IMR-90 (cell line): ENCODE data around the gene PIK3C3. TPM values are rescaled to one million over a fixed set of nuclear protein-coding genes. Genes with fewer than 3 reads are reported as not detected.

Experiments used
- ATAC-seq: fragments of 200-7000 bp; cut with Tn5 transposase; 2 replicates; pipeline ENCODE4 v1.9.1; 2020; ENCODE audit warnings: low read depth, mild to moderate bottlenecking, moderate library complexity
- BruUV-seq: library from RNA; stranded (reverse); fragments of 400-500 nt; replicated peaks from 2 replicates; lab custom pipeline; 2021; lab: Mats Ljungman, UMichigan
- CTCF ChIA-PET: fragments of 300-600 bp; formaldehyde crosslinking; extraction: SDS; loops from one replicate; lab custom pipeline; 2021; ENCODE audit warnings: antibody characterized with exemption; lab: Yijun Ruan, JAX
- POLR2A ChIA-PET: fragments of 300-600 bp; sonication (Branson Sonifier 250); formaldehyde crosslinking; loops from one replicate; lab custom pipeline; 2022; ENCODE audit warnings: antibody characterized with exemption; ENCODE audit not compliant: unreplicated experiment; lab: Charles Lee
- DNase-seq: peaks from one replicate; pipeline ENCODE4 v3.0.0; 2013
- H2AFZ ChIP-seq: replicated peaks from 2 replicates; pipeline ENCODE3; 2013; ENCODE audit warnings: low read length, mild to moderate bottlenecking; ENCODE audit not compliant: poor library complexity
- H2AK5ac ChIP-seq: 2 replicates; pipeline ENCODE4 v1.6.1; 2013; ENCODE audit warnings: low read depth, low read length, inconsistent platforms
- H2AK9ac ChIP-seq: replicated peaks from 2 replicates; pipeline ENCODE3; 2013; ENCODE audit warnings: mild to moderate bottlenecking, low read depth, low read length, moderate library complexity; ENCODE audit not compliant: poor library complexity
- H2BK120ac ChIP-seq: 2 replicates; pipeline ENCODE4 v1.6.1; 2013; ENCODE audit warnings: low read depth, low read length, inconsistent platforms
- H2BK15ac ChIP-seq: 3 replicates; pipeline ENCODE4 v1.6.1; 2013; ENCODE audit warnings: low read depth, low read length, inconsistent platforms
- H2BK20ac ChIP-seq: 2 replicates; pipeline ENCODE4 v1.6.1; 2013; ENCODE audit warnings: low read depth, mild to moderate bottlenecking, inconsistent platforms, low read length, moderate library complexity
- H2BK5ac ChIP-seq: 2 replicates; pipeline ENCODE4 v1.6.1; 2013; ENCODE audit warnings: mild to moderate bottlenecking, low read depth, low read length, inconsistent platforms; ENCODE audit not compliant: poor library complexity, severe bottlenecking
- H3K14ac ChIP-seq: replicated peaks from 2 replicates; pipeline ENCODE4 v1.6.1; 2013; ENCODE audit warnings: low read depth, low read length, inconsistent platforms
- H3K18ac ChIP-seq: 2 replicates; pipeline ENCODE4 v1.6.1; 2013; ENCODE audit warnings: low read depth, low read length, control low read depth
- H3K23ac ChIP-seq: 2 replicates; pipeline ENCODE4 v1.6.1; 2013; ENCODE audit warnings: low read depth, low read length, inconsistent platforms
- H3K27ac ChIP-seq: 2 replicates; pipeline ENCODE4 v1.5.1; 2013; ENCODE audit warnings: mild to moderate bottlenecking, control low read depth, low read length; ENCODE audit not compliant: insufficient read depth
- H3K27me3 ChIP-seq: 2 replicates; pipeline ENCODE4 v1.6.1; 2013; ENCODE audit warnings: low read length; ENCODE audit not compliant: control insufficient read depth, insufficient read depth
- H3K36me3 ChIP-seq: 2 replicates; pipeline ENCODE4 v1.6.1; 2013; ENCODE audit warnings: low read length, mixed read lengths; ENCODE audit not compliant: control insufficient read depth, insufficient read depth
- H3K4ac ChIP-seq: 2 replicates; pipeline ENCODE4 v1.6.1; 2013; ENCODE audit warnings: low read depth, low read length, inconsistent platforms
- H3K4me1 ChIP-seq: 2 replicates; pipeline ENCODE4 v1.6.1; 2013; ENCODE audit warnings: low read length, mixed read lengths; ENCODE audit not compliant: control insufficient read depth, insufficient read depth
- H3K4me2 ChIP-seq: 2 replicates; pipeline ENCODE4 v1.6.1; 2013; ENCODE audit warnings: low read depth, mild to moderate bottlenecking, control low read depth, low read length, moderate library complexity
- H3K4me3 ChIP-seq: 2 replicates; pipeline ENCODE4 v1.5.1; 2013; ENCODE audit warnings: low read depth, mild to moderate bottlenecking, control low read depth, low read length, moderate library complexity; ENCODE audit not compliant: insufficient read depth
- H3K56ac ChIP-seq: 2 replicates; pipeline ENCODE4 v1.6.1; 2013; ENCODE audit warnings: low read length, inconsistent platforms; ENCODE audit not compliant: insufficient read depth; ENCODE audit errors: extremely low read depth
- H3K79me1 ChIP-seq, 2 experiments: 2 replicates each; pipeline ENCODE4 v1.6.1; 2013; ENCODE audit warnings: low read length in 2 of 2, inconsistent platforms in 1 of 2, low read depth in 1 of 2
- H3K9ac ChIP-seq: 2 replicates; pipeline ENCODE4 v1.6.1; 2013; ENCODE audit warnings: low read depth, low read length, control low read depth
- H3K9me1 ChIP-seq: 2 replicates; pipeline ENCODE4 v1.6.1; 2013; ENCODE audit warnings: low read length, inconsistent platforms; ENCODE audit not compliant: insufficient read depth
- H3K9me3 ChIP-seq: 2 replicates; pipeline ENCODE4 v1.6.1; 2013; ENCODE audit warnings: low read length; ENCODE audit not compliant: control insufficient read depth, insufficient read depth
- H4K20me1 ChIP-seq: 2 replicates; pipeline ENCODE4 v1.6.1; 2013; ENCODE audit warnings: low read length, inconsistent platforms; ENCODE audit not compliant: insufficient read depth
- H4K5ac ChIP-seq: 2 replicates; pipeline ENCODE4 v1.6.1; 2013; ENCODE audit warnings: mild to moderate bottlenecking, low read depth, low read length, control low read depth
- H4K8ac ChIP-seq, 2 experiments: 2 replicates each; pipeline ENCODE4 v1.6.1; 2013; ENCODE audit warnings: low read depth in 2 of 2, low read length in 2 of 2, control low read depth in 1 of 2, inconsistent platforms in 1 of 2
- H4K91ac ChIP-seq: 2 replicates; pipeline ENCODE4 v1.6.1; 2013; ENCODE audit warnings: low read depth, low read length, inconsistent platforms; ENCODE audit not compliant: insufficient read depth
- BHLHE40 ChIP-seq: fragments of 150-350 bp; IDR thresholded peaks from 2 replicates; pipeline ENCODE4 v1.6.1; 2016; ENCODE audit warnings: mild to moderate bottlenecking, low read depth, low read length
- CEBPB ChIP-seq: IDR thresholded peaks from 2 replicates; pipeline ENCODE4 v1.6.1; 2012; ENCODE audit warnings: low read depth, low read length, improper control_type of control experiment
- CHD1 ChIP-seq: IDR thresholded peaks from 2 replicates; pipeline ENCODE4 v1.6.1; 2012; ENCODE audit warnings: low read depth, low read length, improper control_type of control experiment
- CTCF ChIP-seq: conservative IDR thresholded peaks from 2 replicates; pipeline ENCODE4 v1.5.1; 2012; ENCODE audit warnings: mild to moderate bottlenecking, low read depth, low read length, improper control_type of control experiment
- ELK1 ChIP-seq: fragments of 150-350 bp; IDR thresholded peaks from 2 replicates; pipeline ENCODE4 v1.6.1; 2016; ENCODE audit warnings: low read depth, mild to moderate bottlenecking, low read length, moderate library complexity, borderline replicate concordance
- FOS ChIP-seq: fragments of 150-350 bp; IDR thresholded peaks from 2 replicates; pipeline ENCODE4 v1.6.1; 2016; ENCODE audit warnings: low read depth, low read length
- MAFK ChIP-seq: IDR thresholded peaks from 2 replicates; pipeline ENCODE4 v1.6.1; 2012; ENCODE audit warnings: low read depth, low read length, improper control_type of control experiment
- MAZ ChIP-seq: IDR thresholded peaks from 2 replicates; pipeline ENCODE4 v1.6.1; 2012; ENCODE audit warnings: low read depth, mild to moderate bottlenecking, low read length, improper control_type of control experiment, moderate library complexity, borderline replicate concordance
- MXI1 ChIP-seq: IDR thresholded peaks from 2 replicates; pipeline ENCODE4 v1.6.1; 2012; ENCODE audit warnings: low read depth, mild to moderate bottlenecking, low read length, moderate library complexity, borderline replicate concordance
- POLR2A ChIP-seq: IDR thresholded peaks from 2 replicates; pipeline ENCODE4 v1.6.1; 2012; ENCODE audit warnings: mild to moderate bottlenecking, low read depth, low read length
- RAD21 ChIP-seq: IDR thresholded peaks from 2 replicates; pipeline ENCODE4 v1.6.1; 2012; ENCODE audit warnings: low read length, improper control_type of control experiment
- RCOR1 ChIP-seq: IDR thresholded peaks from 2 replicates; pipeline ENCODE4 v1.6.1; 2012; ENCODE audit warnings: mild to moderate bottlenecking, low read length, improper control_type of control experiment; ENCODE audit not compliant: insufficient replicate concordance
- RFX5 ChIP-seq: IDR thresholded peaks from 2 replicates; pipeline ENCODE4 v1.8.0; 2012; ENCODE audit warnings: low read depth, mild to moderate bottlenecking, low read length, moderate library complexity
- SMC3 ChIP-seq: fragments of 150-350 bp; IDR thresholded peaks from 2 replicates; pipeline ENCODE4 v1.6.1; 2016; ENCODE audit warnings: low read depth, mild to moderate bottlenecking, antibody characterized with exemption, low read length, moderate library complexity
- USF2 ChIP-seq: fragments of 150-350 bp; IDR thresholded peaks from 2 replicates; pipeline ENCODE4 v1.6.1; 2017; ENCODE audit warnings: mild to moderate bottlenecking, antibody characterized with exemption, low read length, low read depth
- WGBS, 2 experiments: methylation state at CpG; one replicate each; pipeline versions ENCODE4 v1.1.5 to v1.1.7; 2013; ENCODE audit warnings: missing lambda C conversion rate in 2 of 2; ENCODE audit not compliant: insufficient read length in 1 of 2; ENCODE audit errors: extremely low coverage in 2 of 2; 5-methylcytosine and 5-hydroxymethylcytosine counted together
- dilution Hi-C: fragments of 300-500 bp; cut with HindIII; formaldehyde crosslinking; loops from one replicate; pipeline ENCODE4 v1.14.3; 2018; ENCODE audit warnings: low sequenced_read_pairs; ENCODE audit not compliant: unreplicated experiment
- in situ Hi-C: fragments of 300-500 bp; cut with MboI; formaldehyde crosslinking; loops from 3 replicates; pipeline ENCODE4 v1.14.3; 2019; ENCODE audit warnings: low sequenced_read_pairs, inconsistent platforms, mixed read lengths
- intact Hi-C: fragments of 100-400 bp; cut with micrococcal nuclease; formaldehyde crosslinking; loops from 2 replicates; pipeline ENCODE4 v1.10.0; 2022
- polyA plus RNA-seq, 3 experiments: library from polyadenylated mRNA; depleted of rRNA; stranded (reverse); fragments of >200 nt; gene quantifications; 2 replicates each; pipeline ENCODE4 v1.2.3, GENCODE V29; 2012; ENCODE audit warnings: low replicate concordance in 1 of 3
- total RNA-seq: library from RNA; depleted of rRNA; stranded (reverse); fragments of >200 nt; gene quantifications from 2 replicates; pipeline ENCODE4 v1.2.3, GENCODE V29; 2012

The PIK3C3 gene
- total and polyA plus RNA-seq, 2 of the 4 experiments (the other 2 are of a cell fraction): 41.2 to 57.2 TPM

GRCh38 chr18:42082415-42083234, 127.6 kb downstream of the PIK3C3 start:
- dilution Hi-C loops (no loop called here), intact Hi-C loops (no loop called here), in situ Hi-C loops (no loop called here)
- POLR2A ChIA-PET: no interaction called here
- Histone ChIP-seq H3K79me1 (no peaks in the 10 kb centered on the region), H3K36me3 (peaks cover 2% of the 10 kb centered on the region; the same call in 1 of the 2 replicates), H2AK9ac (no peak overlapping the region), H2BK15ac (no peak overlapping the region), H4K20me1 (no peaks in the 10 kb centered on the region), H3K9me3 (no peaks in the 10 kb centered on the region), H3K27ac (no peak overlapping the region), H4K8ac (no peak overlapping the region), H3K9me1 (no peaks in the 10 kb centered on the region), H2AFZ (no peak overlapping the region), H3K14ac (no peak overlapping the region), H2BK5ac (no peak overlapping the region), H3K4me2 (no peak overlapping the region), H3K18ac (no peak overlapping the region), H3K4ac (no peak overlapping the region), H2AK5ac (no peak overlapping the region), H2BK120ac (no peak overlapping the region), H4K5ac (no peak overlapping the region), H3K56ac (no peak overlapping the region), H3K4me1 (peaks cover 2% of the 10 kb centered on the region; the same call in 1 of the 2 replicates), H3K23ac (no peak overlapping the region), H3K27me3 (no peaks in the 10 kb centered on the region), H3K4me3 (no peak overlapping the region), H4K91ac (no peak overlapping the region), H3K9ac (no peak overlapping the region), H2BK20ac (no peak overlapping the region)
- ATAC-seq: no peak
- no peak for DNase-seq
- CTCF ChIA-PET: interaction anchor here (0.7 to 1.4 kb wide), 3 partner anchors 29 to 54 kb away, joined by 3 to 4 read pairs (median 3); no protein-coding TSS in a partner anchor
- BruUV-seq: no TSS peak
- no CpG with 5 or more reads among the region's 4 CpGs for WGBS, 2 experiments
- TF ChIP-seq USF2: no peak
- TF ChIP-seq MAFK: no peak
- TF ChIP-seq RFX5: no peak
- TF ChIP-seq CEBPB: no peak
- no peak for TF ChIP-seq SMC3
- no peak for TF ChIP-seq CTCF
- TF ChIP-seq POLR2A: no peak
- no peak for TF ChIP-seq RCOR1
- no peak for TF ChIP-seq FOS
- no peak for TF ChIP-seq RAD21
- TF ChIP-seq MAZ: no peak
- TF ChIP-seq CHD1: no peak
- no peak for TF ChIP-seq MXI1
- no peak for TF ChIP-seq BHLHE40
- TF ChIP-seq ELK1: no peak
